HG02981 (cell line): ENCODE measurements around the gene MBD3L4.
"Not testable (repeated sequence)": the region's sequence is repeated elsewhere in the genome, so short reads cannot be mapped to it uniquely, and the experiment has no call there.

Experiments used
- ATAC-seq: cut with Tn5 transposase; IDR thresholded peaks from one replicate; pipeline ENCODE4 v1.9.1; 2021; ENCODE audit warnings: mild to moderate bottlenecking, moderate library complexity; ENCODE audit not compliant: unreplicated experiment

Gene MBD3L4

DNA sequence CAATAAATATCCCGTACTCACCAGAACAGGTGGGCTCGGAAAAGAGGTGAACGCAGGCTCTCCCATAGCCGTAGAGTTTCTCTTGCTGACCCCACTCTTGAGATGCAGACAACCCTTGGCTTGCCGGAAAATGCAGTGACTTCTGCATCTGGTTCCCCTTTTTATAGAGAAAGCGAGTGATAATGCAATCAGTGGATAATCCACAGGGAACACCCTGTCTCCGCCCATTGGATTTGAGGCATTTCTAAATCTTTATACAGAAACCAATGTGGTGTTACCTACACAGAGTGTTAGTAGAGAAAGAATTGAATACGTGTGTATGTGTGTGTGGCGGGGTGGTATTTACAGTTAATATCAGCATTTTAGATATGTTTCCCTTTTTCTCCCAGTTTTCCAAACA lies at the start of gene MBD3L4:
TSS of gene MBD3L4 (minus strand) at position 101 of the 400 bp plus-strand sequence. CDS start at position 66, 35 bp downstream.
- ATAC-seq = not testable (repeated sequence)

DNA sequence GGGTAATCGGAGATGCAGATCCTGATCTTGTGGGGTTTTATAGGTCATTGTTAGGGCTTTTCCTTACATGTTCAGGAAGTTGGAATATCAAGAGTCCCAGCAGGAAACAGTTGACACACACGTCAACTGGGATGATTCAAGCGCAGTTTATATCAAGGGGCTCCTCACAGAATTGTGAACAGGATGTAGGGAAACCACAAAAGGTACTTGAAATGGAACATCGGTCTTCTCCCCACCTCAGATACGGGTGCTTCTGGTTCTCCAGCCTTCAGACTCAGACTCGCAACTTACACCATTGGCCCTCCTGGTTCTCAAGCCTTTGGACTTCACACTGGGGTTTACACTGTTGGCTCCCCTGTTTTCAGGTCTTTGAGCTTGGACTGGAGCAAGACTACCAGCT lies 49.0 kb upstream of the MBD3L4 start:
- no peak for ATAC-seq

- ATAC-seq = no peak
These were observed 43.3 kb upstream of the MBD3L4 start for GRCh38 chr19:7083076-7083956.

DNA sequence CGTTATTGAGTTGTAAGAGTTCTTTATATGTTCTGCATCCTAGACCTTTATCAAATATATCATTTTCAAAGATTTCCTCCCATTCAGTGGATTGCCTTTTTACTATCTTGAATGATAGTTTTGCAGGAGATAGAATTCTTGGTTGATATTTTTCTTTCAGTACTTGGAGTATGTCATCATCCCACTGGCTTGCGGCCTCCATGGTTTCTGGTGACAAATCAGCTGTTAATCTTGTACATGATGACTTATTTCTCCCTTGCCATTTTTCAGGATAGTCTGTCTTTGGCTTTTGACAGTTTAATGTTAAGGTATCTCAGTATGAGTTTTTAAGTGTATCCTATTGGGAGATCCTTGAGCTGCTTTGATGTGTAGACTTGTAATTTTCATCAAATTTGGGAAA lies 38.0 kb upstream of the MBD3L4 start:
- no peak for ATAC-seq

- no peak for ATAC-seq
These were observed 36.2 kb upstream of the MBD3L4 start for GRCh38 chr19:7076151-7076550.

DNA sequence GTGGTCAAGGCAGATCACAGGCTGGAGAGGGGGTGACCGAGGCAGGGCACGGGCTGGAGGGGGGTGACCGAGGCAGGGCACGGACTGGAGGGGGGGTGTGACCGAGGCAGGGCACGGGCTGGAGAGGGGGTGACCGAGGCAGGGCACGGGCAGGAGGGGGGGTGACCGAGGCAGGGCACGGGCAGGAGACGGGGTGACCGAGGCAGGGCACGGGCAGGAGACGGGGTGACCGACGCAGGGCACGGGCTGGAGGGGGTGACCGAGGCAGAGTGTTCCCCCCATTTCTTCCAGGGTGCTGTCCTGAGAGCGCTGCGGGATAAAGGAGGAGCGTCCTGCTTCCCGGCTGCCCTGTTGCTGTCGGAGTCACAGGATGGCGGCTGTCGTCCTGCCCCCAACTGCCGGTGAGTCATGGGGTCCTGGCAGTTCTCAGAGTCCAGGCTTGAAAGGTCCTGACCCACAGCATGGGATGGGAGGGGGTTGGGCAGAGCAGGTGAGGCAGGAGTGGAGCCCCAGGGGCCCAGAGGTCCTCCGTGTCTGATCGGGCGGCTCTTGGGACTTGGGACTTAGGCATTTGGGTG lies 34.8 kb upstream of the MBD3L4 start:
- ATAC-seq = no peak

GRCh38 chr19:7072541-7072940 lies 32.6 kb upstream of the MBD3L4 start:
- ATAC-seq = no peak

DNA sequence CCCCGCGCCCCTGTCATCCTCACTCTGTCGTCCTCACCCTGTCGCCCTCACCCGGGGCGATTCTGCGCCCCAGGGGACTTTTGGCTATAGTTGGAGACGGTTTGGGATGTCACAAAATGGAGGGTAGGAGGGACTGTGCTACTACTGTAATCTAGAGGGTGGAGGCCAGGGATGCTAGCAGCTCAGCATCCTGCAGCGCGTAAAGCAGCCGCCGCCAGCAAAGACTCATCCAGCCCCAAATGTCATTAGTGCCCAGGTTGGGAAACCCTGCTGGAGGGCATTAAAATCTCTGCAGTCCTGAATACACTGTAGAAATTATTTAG lies 29.9 kb upstream of the MBD3L4 start:
- ATAC-seq = no peak

DNA sequence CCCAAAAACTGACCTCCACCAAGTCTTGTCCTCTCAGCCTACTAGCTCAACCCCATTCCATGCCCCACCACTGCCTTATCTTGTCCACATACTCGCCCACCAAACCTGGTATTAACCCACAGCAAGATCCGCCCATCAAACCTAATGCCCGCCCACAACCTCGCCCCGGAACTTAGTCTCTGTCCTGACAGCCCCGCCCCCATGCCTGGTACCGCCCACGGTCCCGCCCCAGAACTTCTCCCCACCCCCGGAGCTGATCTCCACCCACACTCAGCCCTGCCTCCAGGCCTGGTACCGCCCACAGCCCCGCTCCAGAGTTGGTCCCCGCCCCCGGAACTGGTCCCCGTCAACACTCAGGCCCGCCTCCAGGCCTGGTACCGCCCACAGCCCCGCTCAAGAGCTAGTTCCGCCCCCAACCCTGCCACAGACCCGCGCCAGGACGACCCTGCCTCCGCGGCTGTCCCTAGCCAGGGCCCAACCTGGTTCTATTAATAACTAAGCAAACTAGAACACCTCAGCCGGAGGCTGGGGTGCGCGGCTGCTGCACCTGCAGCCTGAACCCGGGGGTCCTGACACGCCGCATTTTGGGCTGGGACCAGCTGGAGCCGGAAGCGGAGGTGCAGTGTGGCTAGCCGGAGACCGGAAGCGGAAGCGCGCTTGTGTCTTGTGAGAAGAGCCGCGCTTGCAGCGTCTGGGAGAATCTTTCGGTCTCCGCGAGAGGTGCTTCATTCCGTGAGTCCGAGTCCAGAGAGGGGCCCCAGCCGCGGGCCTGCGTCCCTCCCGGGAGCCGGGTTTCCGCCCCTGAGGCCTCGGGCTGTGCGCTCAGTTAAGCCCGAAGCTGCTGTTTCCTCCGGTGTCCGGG lies 29.3 kb upstream of the MBD3L4 start, which contains the start of gene ZNF557:
TSS of gene ZNF557 (plus strand) at position 662 of the 862 bp plus-strand sequence. CDS start 5,372 bp downstream, outside the sequence.
- ATAC-seq = peak; percentile 94

- no peak for ATAC-seq
These were observed 28.6 kb upstream of the MBD3L4 start for GRCh38 chr19:7068599-7068998.

GRCh38 chr19:7067716-7068115 lies 27.7 kb upstream of the MBD3L4 start:
- no peak for ATAC-seq

- ATAC-seq = not testable (repeated sequence)
These were observed 27.1 kb upstream of the MBD3L4 start for GRCh38 chr19:7067122-7067521.

DNA sequence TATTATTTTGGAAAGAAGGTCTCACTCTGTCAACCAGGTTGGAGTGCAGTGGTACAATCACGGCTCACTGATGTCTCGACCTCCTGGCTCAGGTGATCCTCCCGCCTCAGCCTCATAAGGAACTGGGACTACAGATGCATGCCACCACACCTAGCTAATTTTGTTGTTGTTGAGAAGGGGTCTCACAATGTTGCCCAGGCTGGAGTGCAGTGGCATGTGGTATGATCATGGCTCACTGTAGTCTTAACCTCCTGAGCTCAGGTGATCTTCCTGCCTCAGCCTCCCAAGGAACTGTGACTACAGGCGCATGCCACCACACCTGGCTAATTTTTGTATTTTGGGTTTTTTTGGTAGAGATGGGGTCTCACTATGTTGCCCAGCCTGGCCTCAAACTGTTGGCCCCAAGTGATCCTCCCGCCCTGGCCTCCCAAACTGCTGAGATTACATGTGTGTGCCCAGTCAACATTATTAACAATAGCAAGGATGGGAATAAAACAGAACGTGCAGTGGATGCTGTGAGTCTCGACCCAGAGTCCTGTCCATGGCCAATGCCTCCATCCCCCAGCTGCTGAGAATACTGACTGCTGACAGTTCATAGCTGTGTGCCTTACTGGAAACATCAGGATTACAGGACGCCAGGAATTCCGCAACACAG lies 23.9 kb upstream of the MBD3L4 start:
- no peak for ATAC-seq

GRCh38 chr19:7063339-7063738 lies 23.4 kb upstream of the MBD3L4 start:
- ATAC-seq = no peak

DNA sequence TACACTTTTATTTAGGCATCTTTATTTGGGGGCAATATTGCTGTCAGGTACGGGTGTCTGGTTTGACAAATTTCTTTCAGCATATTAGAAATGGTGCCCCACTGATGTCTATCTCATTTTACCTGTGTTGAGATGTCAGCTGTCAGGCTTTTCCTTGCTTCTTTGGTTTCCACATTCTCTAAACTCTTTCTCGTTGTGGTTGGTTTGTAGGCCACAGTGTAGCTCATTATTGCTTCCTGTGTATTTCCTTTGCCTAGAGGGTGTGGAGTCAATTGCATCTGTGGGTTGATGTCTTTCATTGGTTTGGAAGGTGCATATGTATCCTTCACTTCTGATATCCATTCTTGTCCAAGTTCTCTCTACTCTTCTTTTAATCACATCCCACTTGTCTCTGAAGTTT lies 20.0 kb upstream of the MBD3L4 start:
- not testable (repeated sequence) for ATAC-seq

GRCh38 chr19:7058576-7058975 lies 18.6 kb upstream of the MBD3L4 start, which contains the start of gene MBD3L3:
Gene MBD3L3 (minus strand): TSS chr19:7058676. CDS start chr19:7058605, 71 bp downstream.
- not testable (repeated sequence) for ATAC-seq

DNA sequence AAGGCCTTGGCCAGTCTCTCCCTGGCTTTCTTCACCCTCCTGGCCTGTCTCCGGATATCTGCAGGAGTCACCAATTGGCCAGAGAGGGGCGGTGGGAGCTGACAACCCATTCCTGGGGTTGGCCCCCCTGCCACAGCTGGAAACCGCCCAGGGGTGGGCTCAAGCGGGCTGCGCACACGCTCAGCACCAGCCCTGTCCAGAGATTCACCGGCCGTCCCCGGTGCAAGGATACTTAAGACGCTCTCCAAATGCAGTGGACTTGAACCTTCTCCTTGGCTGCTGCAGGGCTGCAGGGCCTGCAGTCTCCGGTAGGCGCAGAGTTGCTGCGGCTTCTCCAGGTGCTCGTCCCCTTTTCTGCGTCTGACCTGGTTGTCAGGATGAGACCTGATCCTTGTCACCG lies 16.4 kb upstream of the MBD3L4 start:
- not testable (repeated sequence) for ATAC-seq

GRCh38 chr19:7055679-7056078 lies 15.7 kb upstream of the MBD3L4 start:
- not testable (repeated sequence) for ATAC-seq

DNA sequence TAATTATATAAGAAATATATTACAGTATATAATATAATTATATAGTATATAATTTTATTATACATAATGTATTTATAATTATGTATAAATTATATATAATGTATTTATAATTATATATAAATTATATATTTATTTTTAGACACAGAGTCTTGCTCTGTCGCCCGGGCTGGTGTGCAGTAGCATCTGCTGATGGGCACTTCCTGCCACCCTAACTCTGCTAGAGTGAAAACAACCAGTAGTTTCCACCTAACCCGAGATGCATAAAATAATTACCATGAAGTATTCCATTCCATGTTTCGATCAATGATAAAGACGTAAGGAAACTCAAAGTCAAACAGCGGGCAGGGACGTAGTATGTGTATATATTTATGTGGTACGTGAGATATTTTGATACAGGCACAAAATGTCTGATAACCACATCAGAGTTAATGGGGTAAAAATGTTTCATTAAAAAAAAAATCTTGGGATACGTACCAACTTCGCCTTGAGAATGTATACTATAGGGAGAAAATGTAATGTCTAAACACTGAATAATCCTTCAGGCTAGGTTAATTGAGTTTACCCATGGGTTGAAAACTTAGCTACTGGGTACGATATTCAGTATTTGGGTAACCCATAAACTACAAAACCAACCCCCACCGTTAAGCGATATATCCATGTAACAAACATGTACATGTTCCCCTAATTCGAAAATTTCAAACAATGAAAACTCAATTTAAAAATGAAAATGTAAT lies 14.8 kb upstream of the MBD3L4 start:
- ATAC-seq = not testable (repeated sequence)

DNA sequence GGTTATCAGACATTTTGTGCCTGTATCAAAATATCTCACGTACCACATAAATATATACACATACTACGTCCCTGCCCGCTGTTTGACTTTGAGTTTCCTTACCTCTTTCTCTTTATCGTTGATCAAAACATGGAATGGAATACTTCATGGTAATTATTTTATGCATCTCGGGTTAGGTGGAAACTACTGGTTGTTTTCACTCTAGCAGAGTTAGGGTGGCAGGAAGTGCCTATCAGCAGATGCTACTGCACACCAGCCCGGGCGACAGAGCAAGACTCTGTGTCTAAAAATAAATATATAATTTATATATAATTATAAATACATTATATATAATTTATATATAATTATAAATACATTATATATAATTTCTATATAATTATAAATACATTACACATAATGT lies 12.9 kb upstream of the MBD3L4 start:
- ATAC-seq = not testable (repeated sequence)
